Mucosa of rectum (tissue), 2 donors: ENCODE data around the gene IPO9.

Experiments
- H3K27ac ChIP-seq, 2 donors: one replicate each; pipeline ENCODE4 v1.7.0; 2013; ENCODE audit warnings: inconsistent platforms in 2 of 2, low read depth in 2 of 2, low read length in 2 of 2
- H3K27me3 ChIP-seq, 2 donors: one replicate each; pipeline ENCODE4 v1.7.0; 2013; ENCODE audit warnings: low read length in 2 of 2; ENCODE audit not compliant: control insufficient read depth in 2 of 2, insufficient read depth in 2 of 2
- H3K36me3 ChIP-seq, 2 donors: one replicate each; pipeline ENCODE4 v1.7.0; 2013; ENCODE audit warnings: low read length in 2 of 2; ENCODE audit not compliant: control insufficient read depth in 2 of 2, insufficient read depth in 2 of 2
- H3K4me1 ChIP-seq, 2 donors: one replicate each; pipeline ENCODE4 v1.7.0; 2013; ENCODE audit warnings: low read length in 2 of 2, mild to moderate bottlenecking in 1 of 2; ENCODE audit not compliant: control insufficient read depth in 2 of 2, insufficient read depth in 2 of 2
- H3K4me3 ChIP-seq, 2 donors: one replicate each; pipeline ENCODE4 v1.7.0; 2013; ENCODE audit warnings: low read length in 2 of 2
- H3K9ac ChIP-seq, 2 donors: one replicate each; pipeline ENCODE4 v1.7.0; 2013; ENCODE audit warnings: low read length in 2 of 2, low read depth in 1 of 2, mild to moderate bottlenecking in 1 of 2
- H3K9me3 ChIP-seq, 2 donors: one replicate each; pipeline ENCODE4 v1.7.0; 2013; ENCODE audit warnings: low read length in 2 of 2; ENCODE audit not compliant: control insufficient read depth in 2 of 2
- donor health status: healthy.
- donor health status: Normal muscosa, but diverticular disease.

Gene IPO9

DNA sequence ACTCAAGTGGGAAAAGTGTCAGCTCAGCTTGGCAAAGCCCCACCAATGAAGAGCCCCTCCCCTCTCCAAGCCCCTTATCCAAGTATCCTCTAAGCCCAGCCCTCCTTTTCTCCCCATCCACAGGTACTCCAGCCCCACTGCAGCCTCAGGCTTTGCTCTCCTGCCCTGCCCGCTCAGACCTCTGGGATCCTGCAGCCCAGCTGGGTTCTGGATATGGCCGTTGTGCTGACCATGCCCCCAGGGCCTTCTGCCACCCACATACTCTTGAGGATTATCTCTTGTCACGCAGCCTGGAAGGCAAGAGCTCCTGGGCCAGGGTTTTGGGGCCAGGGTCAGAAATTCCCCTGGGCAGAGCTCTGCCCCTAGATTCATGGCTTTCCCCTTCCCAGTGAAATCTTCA is 64.5 kb downstream of the IPO9 start:
- Histone ChIP-seq H3K9me3 (no peaks in the 10 kb centered on the region), H3K27me3 (peaks cover 7 to 8% of the 10 kb centered on the region in 2 donors), H3K27ac (no peak overlapping the region), H3K4me1 (peaks cover 6 to 14% of the 10 kb centered on the region in 2 donors), H3K36me3 (no peaks in the 10 kb centered on the region), H3K9ac (no peak overlapping the region), H3K4me3 (no peak overlapping the region)

DNA sequence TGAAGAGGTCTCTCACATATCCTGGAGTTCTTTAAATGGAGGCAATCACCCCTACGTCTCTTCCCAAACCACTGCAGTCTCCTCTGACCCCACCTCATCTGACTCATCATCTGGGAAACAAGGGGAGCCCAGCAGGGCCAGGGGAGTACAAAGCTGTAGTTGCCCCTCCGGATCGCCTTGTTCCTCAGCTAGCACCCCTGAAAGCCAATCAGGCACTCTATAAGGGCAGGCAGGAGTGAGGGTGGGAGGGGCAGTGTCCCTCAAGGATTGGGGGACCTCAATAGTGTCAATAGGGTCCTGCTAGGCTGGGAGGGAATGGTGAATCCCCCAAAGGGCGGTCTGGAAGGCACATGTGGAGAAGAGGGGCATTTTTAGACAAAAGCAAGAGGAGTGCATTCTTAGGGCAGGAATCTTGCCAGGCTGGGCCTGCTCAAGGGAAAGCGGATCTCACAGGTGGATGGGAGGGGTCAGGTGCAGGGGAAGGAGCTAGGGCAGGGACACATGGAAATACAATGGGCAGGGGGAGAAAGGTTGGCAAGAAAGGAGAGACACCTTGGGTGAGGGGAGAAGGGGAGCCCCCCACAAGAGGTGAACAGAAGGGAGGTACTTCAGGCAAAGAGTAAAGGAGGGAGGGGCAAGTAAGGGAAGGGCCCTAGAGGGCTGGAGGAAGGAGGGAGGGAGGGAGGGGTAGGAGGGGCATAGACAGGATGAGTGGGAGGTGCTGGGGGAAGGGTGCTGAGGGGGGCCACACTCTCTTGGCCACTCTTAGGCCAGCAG is 65.6 kb downstream of the IPO9 start:
- H3K4me3 ChIP-seq: no peak overlapping the region
- peak overlapping the region in 1 of 2 donors; percentile 16 for H3K27ac ChIP-seq
- no peaks in the 10 kb centered on the region for H3K36me3 ChIP-seq
- H3K4me1 ChIP-seq: peaks cover 0 to 5% of the 10 kb centered on the region in 2 donors
- no peaks in the 10 kb centered on the region for H3K9me3 ChIP-seq
- no peak overlapping the region for H3K9ac ChIP-seq
- H3K27me3 ChIP-seq: peaks cover 3% of the 10 kb centered on the region in 2 donors

DNA sequence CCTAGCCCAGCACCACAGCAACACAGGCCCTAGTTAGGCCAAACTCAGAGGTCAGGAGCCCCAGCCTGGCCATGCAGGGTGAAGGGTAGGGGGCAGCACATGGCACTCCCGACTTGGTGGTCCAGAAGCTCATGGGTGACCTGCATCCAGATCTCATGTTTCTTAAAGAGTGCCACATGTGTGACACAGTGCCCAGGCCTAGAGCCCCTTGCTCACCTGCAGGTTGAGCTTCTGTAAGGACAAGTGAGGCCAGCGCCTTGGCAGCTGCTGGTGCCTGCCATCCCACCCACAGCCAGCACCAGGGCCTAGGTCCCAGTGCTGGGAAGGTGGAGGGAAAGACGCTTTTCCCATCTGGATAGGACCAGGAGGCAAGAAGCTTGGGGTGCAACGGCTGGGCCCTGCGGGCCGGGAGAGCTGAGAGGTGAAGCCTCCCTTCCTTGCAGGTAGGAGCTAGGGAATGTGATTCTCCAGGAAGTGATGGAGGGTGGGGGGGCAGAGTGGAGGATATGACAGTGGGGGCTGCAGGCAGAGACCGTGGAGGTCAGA is 66.2 kb downstream of the IPO9 start:
- Histone ChIP-seq H3K27ac (no peak overlapping the region), H3K4me1 (peaks cover 0 to 3% of the 10 kb centered on the region in 2 donors)

DNA sequence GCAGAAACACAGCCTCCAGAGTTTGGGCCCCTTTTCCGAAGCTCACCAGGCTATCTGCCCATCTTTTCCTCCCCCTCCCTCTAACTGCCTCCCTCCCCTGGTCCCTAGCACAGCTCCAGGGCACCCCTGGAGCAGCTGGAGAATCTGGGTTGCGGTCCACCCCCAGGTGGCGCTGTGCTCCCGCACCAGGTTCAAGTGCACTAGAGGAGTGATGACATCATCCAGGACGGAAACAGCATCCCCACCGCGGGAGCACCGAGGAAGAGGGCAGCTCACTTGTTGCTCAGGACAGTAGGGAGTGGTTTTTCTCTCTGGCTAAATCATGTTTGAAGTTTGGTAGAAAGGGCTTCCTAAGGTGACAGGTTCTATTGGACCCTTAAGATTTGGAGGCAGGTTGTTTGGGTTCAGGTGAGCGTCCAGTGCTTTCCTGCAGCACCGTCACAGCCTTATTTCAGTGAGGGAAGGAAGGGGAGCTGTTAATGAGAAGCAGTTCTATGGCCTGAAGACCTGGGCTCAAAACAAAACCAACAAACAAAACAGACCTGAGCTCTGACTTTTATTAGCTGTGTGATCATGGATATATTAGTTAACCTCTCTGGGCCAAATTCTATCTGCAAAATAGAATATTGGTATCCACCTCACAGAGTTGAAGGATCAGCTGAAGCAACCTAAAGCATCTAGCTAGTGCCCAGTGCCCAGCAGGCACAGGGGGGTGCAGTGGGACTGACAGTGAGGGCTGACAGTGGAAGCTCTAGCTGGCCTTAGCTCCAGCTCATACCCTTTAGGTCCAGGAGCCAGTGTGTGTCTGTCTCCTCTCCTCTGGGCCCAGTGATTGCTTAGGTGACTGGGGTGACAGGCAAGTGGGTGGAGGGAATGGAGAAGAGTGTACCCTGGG is 67.2 kb downstream of the IPO9 start:
- Histone ChIP-seq H3K27me3 (no peaks in the 10 kb centered on the region), H3K4me1 (peaks cover 0 to 3% of the 10 kb centered on the region in 2 donors), H3K9ac (no peak overlapping the region), H3K4me3 (no peak overlapping the region), H3K9me3 (no peaks in the 10 kb centered on the region), H3K36me3 (no peaks in the 10 kb centered on the region), H3K27ac (peak overlapping the region; percentile 48 to 65)

More for the DNA sequence above, 66.2 kb downstream of the IPO9 start:
- Histone ChIP-seq H3K27me3 (no peaks in the 10 kb centered on the region), H3K9ac (no peak overlapping the region), H3K4me3 (no peak overlapping the region), H3K9me3 (no peaks in the 10 kb centered on the region), H3K36me3 (no peaks in the 10 kb centered on the region)

DNA sequence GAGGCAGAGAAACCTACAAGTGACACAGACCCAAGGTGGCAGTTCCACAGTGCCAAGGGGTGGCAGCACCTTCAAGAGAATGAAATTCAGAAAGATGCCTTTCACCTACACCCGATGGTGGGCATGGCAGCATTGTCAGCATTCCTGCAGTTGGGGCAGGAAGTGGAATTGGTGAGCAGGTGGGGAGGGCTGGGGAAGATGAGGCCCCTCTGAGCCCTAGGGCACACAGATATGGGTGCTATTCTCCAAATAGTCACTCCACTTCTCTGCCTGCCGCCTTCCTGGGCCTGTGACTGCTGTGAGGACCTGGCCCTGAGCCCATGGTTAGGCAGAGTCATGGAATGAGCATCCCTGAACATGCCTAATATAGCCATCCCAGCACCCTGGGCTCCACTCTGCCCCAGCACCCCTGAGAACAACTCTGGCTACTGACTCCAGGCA is 68.0 kb downstream of the IPO9 start:
- no peaks in the 10 kb centered on the region for H3K36me3 ChIP-seq
- H3K9ac ChIP-seq: no peak overlapping the region
- no peak overlapping the region for H3K4me3 ChIP-seq
- H3K27me3 ChIP-seq: no peaks in the 10 kb centered on the region
- H3K27ac ChIP-seq: peak overlapping the region; percentile 48 to 61
- H3K4me1 ChIP-seq: peaks cover 0 to 3% of the 10 kb centered on the region in 2 donors
- no peaks in the 10 kb centered on the region for H3K9me3 ChIP-seq

DNA sequence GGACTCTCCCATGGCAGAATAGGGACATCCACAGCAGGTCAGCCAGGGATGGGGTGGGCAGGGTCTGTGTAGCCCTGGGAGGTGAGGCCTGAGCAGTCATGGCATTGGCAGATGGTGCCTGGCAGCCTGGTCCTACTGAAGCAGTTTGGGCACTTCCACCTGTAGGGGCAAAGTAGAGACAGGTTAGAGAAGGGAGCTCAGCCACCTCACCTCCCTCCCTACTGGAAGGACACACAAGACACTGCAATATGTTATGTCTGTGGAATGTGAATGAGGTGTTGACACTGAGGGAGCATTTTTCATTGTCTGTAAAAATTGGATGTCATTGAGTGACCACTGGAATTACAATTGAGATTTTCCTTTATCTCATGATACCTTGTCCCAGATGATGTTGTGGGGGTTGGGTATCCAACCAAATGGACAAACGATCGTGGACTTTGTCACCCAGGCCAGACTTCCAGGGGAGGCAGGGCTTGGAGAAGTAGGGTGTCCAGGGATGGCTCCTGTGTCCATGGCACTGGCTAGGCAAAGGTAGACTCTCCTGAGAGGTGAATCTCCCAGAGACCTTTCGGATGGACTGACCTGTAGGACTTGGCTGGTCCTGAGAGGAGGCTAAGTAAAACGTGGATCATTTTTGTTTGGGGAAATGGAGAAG is 69.4 kb downstream of the IPO9 start:
- H3K4me3 ChIP-seq: no peak overlapping the region
- peaks cover 0 to 3% of the 10 kb centered on the region in 2 donors for H3K4me1 ChIP-seq
- no peaks in the 10 kb centered on the region for H3K36me3 ChIP-seq
- H3K9me3 ChIP-seq: no peaks in the 10 kb centered on the region
- no peak overlapping the region for H3K9ac ChIP-seq
- H3K27ac ChIP-seq: no peak overlapping the region
- H3K27me3 ChIP-seq: no peaks in the 10 kb centered on the region

DNA sequence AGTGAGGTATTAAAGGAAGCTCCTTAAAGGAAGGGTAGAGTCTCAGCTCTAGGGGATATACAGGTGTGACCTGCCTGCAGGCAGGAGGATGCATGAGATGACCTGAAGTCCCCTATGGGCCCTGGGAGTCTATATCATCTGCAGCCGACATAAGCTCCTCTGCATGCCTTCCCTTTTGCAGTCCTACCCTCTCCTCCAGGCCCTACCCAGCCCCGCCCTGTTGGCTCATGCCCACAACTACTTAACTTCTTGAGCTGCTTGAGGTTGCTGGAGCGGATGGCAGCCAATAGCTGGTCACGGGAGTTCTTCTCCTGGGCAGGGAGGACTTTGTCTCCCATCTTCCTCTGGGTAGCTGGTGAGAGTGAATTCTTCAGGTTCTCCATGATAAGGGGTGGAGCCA is 70.0 kb downstream of the IPO9 start:
- no peaks in the 10 kb centered on the region for H3K27me3 ChIP-seq
- H3K9ac ChIP-seq: no peak overlapping the region
- H3K36me3 ChIP-seq: no peaks in the 10 kb centered on the region
- H3K4me3 ChIP-seq: no peak overlapping the region
- no peaks in the 10 kb centered on the region for H3K9me3 ChIP-seq
- H3K4me1 ChIP-seq: peaks cover 0 to 3% of the 10 kb centered on the region in 2 donors
- no peak overlapping the region for H3K27ac ChIP-seq

DNA sequence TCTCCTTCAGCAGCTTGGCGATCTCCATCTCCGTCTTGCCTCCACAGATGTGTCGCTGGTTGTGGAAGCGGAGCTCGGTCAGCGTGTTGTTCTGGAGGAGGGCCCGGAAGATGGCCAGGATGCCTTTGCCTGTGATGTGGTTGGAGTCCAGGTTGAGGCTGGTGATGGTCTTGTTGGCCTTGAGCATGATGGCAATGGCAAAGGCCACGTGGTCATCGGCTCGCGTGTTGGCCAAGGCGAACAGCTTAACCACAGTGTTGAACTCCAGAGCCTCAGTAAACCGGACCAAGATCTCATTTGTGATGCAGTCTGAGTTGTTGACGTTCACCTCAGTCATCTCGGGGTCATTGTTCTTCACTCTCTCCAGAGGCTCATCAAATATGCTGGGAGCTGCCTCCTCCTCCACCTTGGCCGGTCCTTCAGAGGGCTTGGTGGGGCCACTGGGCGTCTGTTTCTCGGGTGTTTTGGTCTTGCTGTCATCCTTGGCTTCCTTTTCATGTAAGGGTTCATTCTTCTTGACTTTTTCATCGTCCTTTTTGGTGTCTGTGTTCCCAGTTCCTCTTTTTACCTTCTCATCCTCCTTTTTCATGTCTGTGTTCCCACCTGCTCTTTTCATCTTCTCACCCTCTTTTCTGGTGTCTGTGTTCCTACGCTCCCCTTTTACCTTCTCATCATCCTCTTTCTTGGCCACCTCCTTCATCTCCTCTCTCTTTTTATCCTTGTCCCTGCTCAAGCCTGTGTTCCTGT is 70.9 kb downstream of the IPO9 start:
- H3K9me3 ChIP-seq: no peaks in the 10 kb centered on the region
- no peaks in the 10 kb centered on the region for H3K27me3 ChIP-seq
- no peaks in the 10 kb centered on the region for H3K36me3 ChIP-seq
- no peak overlapping the region for H3K4me3 ChIP-seq
- H3K4me1 ChIP-seq: peaks cover 0 to 3% of the 10 kb centered on the region in 2 donors
- H3K9ac ChIP-seq: no peak overlapping the region
- peak overlapping the region; percentile 13 to 20 for H3K27ac ChIP-seq

DNA sequence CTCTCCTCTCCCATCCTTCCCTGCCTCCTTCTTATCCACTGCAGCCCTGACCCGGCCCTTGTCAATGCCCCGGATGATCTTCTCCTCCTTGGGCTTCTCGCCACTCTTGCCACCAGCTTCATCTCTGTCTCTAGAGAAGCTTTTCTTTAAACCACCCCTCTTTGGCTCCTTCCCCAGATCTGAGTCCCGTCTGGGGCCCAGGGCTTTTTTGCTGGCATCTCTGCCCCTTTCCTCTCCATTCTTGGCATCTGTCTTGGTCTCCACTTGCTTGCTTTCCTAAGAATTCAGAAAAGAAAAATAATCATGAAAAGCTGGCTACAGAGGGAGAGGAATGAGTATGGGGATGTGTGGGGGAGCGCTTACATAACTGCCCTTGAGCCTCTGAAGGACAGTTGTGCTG is 71.5 kb downstream of the IPO9 start:
- H3K27me3 ChIP-seq: no peaks in the 10 kb centered on the region
- H3K9ac ChIP-seq: no peak overlapping the region
- H3K9me3 ChIP-seq: no peaks in the 10 kb centered on the region
- H3K27ac ChIP-seq: peak overlapping the region in 1 of 2 donors; percentile 13
- no peak overlapping the region for H3K4me3 ChIP-seq
- peaks cover 0 to 6% of the 10 kb centered on the region in 2 donors for H3K4me1 ChIP-seq
- H3K36me3 ChIP-seq: no peaks in the 10 kb centered on the region
